WTC11 (cell line): ENCODE results near the gene CHCHD1. TPM values are rescaled to one million over a fixed set of nuclear protein-coding genes. Genes with fewer than 3 reads are reported as not detected.

Experiments used
- ATAC-seq: fragments of 200-7000 bp; cut with Tn5 transposase; 2 replicates; pipeline ENCODE4 v1.10.0; 2021; ENCODE audit warnings: mild to moderate bottlenecking, moderate library complexity
- CTCF ChIA-PET: fragments of 300-600 bp; sonication (Branson Sonifier 250); formaldehyde crosslinking; loops from one replicate; lab custom pipeline; 2021; ENCODE audit warnings: antibody characterized with exemption; lab: Charles Lee
- POLR2A ChIA-PET: fragments of 350-600 bp; sonication (Branson Sonifier 250); formaldehyde crosslinking; loops from one replicate; lab custom pipeline; 2021; ENCODE audit warnings: antibody characterized with exemption; lab: Charles Lee
- DNase-seq: peaks from one replicate; pipeline ENCODE4 v3.0.0; 2021; ENCODE audit warnings: low spot score
- H3K27ac Mint-ChIP-seq: 2 replicates; pipeline ENCODE4 v1.8.0; 2021; ENCODE audit warnings: mixed read lengths
- H3K27me3 Mint-ChIP-seq: 2 replicates; pipeline ENCODE4 v1.8.0; 2021; ENCODE audit warnings: low read depth, mild to moderate bottlenecking, moderate library complexity, mixed read lengths
- H3K36me3 Mint-ChIP-seq: 2 replicates; pipeline ENCODE4 v1.8.0; 2021; ENCODE audit warnings: mixed read lengths
- H3K4me1 Mint-ChIP-seq: 2 replicates; pipeline ENCODE4 v1.8.0; 2022; ENCODE audit warnings: mixed read lengths
- H3K4me3 Mint-ChIP-seq: 2 replicates; pipeline ENCODE4 v1.8.0; 2021; ENCODE audit warnings: mild to moderate bottlenecking, moderate library complexity, mixed read lengths
- H3K9me3 Mint-ChIP-seq: 2 replicates; pipeline ENCODE4 v1.8.0; 2021; ENCODE audit warnings: mixed read lengths
- ELF4 ChIP-seq: sonication (generic); formaldehyde crosslinking; IDR thresholded peaks from 2 replicates; pipeline ENCODE4 v1.8.1; 2022; ENCODE audit warnings: low read depth, mild to moderate bottlenecking, moderate library complexity, missing genetic modification reagents
- GABPB1 ChIP-seq: sonication (generic); formaldehyde crosslinking; IDR thresholded peaks from 2 replicates; pipeline ENCODE4 v1.8.1; 2023; ENCODE audit warnings: mild to moderate bottlenecking, missing genetic modification reagents
- RORB ChIP-seq: fragments of 250-450 bp; sonication (Bioruptor Pico); IDR thresholded peaks from 2 replicates; pipeline ENCODE4 v1.9.0; 2021; ENCODE audit warnings: mild to moderate bottlenecking
- SMAD4 ChIP-seq: sonication (generic); formaldehyde crosslinking; IDR thresholded peaks from 2 replicates; pipeline ENCODE4 v1.8.0; 2022; ENCODE audit warnings: mild to moderate bottlenecking, missing genetic modification reagents
- ZNF138 ChIP-seq: sonication (generic); formaldehyde crosslinking; conservative IDR thresholded peaks from 2 replicates; pipeline ENCODE4 v1.8.1; 2022; ENCODE audit warnings: mild to moderate bottlenecking, moderate library complexity, missing genetic modification reagents
- ZNF263 ChIP-seq: sonication (generic); formaldehyde crosslinking; IDR thresholded peaks from 2 replicates; pipeline ENCODE4 v1.8.1; 2022; ENCODE audit warnings: low read depth, mild to moderate bottlenecking, moderate library complexity, missing genetic modification reagents
- ZNF671 ChIP-seq: fragments of 250-450 bp; sonication (Bioruptor Pico); IDR thresholded peaks from 2 replicates; pipeline ENCODE4 v1.8.0; 2021; ENCODE audit warnings: mild to moderate bottlenecking
- total RNA-seq: library from RNA; stranded (reverse); gene quantifications from 3 replicates; pipeline ENCODE4 v1.2.3, GENCODE V29; 2021
- TF ChIP-seq, protein P1 (sequence below): sonication (generic); formaldehyde crosslinking; IDR thresholded peaks from 2 replicates; pipeline ENCODE4 v1.8.0; 2022; ENCODE audit warnings: mild to moderate bottlenecking, missing genetic modification reagents
- TF ChIP-seq, protein P2 (sequence below): sonication (generic); formaldehyde crosslinking; IDR thresholded peaks from 2 replicates; pipeline ENCODE4 v1.8.0; 2022; ENCODE audit warnings: mild to moderate bottlenecking, missing genetic modification reagents
- TF ChIP-seq, protein P3 (sequence below): sonication (generic); formaldehyde crosslinking; IDR thresholded peaks from 2 replicates; pipeline ENCODE4 v1.8.0; 2022; ENCODE audit warnings: missing genetic modification reagents
- TF ChIP-seq, protein P4 (sequence below): fragments of 250-450 bp; sonication (Bioruptor Pico); IDR thresholded peaks from 2 replicates; pipeline ENCODE4 v1.9.0; 2021; ENCODE audit warnings: mild to moderate bottlenecking
- TF ChIP-seq, protein P5 (sequence below): fragments of 250-450 bp; sonication (Bioruptor Pico); IDR thresholded peaks from 2 replicates; pipeline ENCODE4 v1.9.0; 2021; ENCODE audit warnings: mild to moderate bottlenecking, borderline replicate concordance
- TF ChIP-seq, protein P6 (sequence below): sonication (generic); formaldehyde crosslinking; IDR thresholded peaks from 2 replicates; pipeline ENCODE4 v1.8.1; 2022; ENCODE audit warnings: mild to moderate bottlenecking, missing genetic modification reagents, moderate library complexity, borderline replicate concordance
- TF ChIP-seq, protein P7 (sequence below): sonication (generic); formaldehyde crosslinking; IDR thresholded peaks from 2 replicates; pipeline ENCODE4 v1.8.1; 2023; ENCODE audit warnings: mild to moderate bottlenecking, missing genetic modification reagents, moderate library complexity
- TF ChIP-seq, protein P8 (sequence below): sonication (generic); formaldehyde crosslinking; IDR thresholded peaks from 2 replicates; pipeline ENCODE4 v1.8.0; 2023; ENCODE audit warnings: missing genetic modification reagents, mild to moderate bottlenecking, borderline replicate concordance

CHCHD1 gene
- total RNA-seq, 1 experiment from 2014 or later = 45.9 TPM

DNA sequence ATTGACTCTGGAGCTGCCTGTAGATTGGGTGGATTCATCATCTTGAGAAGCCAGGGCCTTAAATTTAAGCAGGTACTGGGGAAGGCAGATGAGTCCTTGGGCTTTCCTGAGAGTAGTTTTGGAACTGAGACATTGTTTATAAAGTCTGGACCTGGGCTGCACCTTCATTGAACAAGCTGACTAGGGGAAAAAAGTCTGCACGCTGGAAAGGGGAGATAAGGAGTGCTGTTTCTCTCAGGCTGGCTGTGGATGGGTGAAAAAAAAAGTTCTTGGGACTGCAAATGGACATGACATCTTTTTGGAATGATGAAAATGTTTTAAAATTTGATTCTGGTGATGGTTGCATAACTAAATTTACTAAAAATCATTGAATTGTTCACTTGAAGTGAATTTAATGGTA, 25.7 kb upstream of the CHCHD1 start (continued):
- TF ChIP-seq, protein P1, sequence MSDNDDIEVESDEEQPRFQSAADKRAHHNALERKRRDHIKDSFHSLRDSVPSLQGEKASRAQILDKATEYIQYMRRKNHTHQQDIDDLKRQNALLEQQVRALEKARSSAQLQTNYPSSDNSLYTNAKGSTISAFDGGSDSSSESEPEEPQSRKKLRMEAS (CRISPR knock-in tag) = no peak

DNA sequence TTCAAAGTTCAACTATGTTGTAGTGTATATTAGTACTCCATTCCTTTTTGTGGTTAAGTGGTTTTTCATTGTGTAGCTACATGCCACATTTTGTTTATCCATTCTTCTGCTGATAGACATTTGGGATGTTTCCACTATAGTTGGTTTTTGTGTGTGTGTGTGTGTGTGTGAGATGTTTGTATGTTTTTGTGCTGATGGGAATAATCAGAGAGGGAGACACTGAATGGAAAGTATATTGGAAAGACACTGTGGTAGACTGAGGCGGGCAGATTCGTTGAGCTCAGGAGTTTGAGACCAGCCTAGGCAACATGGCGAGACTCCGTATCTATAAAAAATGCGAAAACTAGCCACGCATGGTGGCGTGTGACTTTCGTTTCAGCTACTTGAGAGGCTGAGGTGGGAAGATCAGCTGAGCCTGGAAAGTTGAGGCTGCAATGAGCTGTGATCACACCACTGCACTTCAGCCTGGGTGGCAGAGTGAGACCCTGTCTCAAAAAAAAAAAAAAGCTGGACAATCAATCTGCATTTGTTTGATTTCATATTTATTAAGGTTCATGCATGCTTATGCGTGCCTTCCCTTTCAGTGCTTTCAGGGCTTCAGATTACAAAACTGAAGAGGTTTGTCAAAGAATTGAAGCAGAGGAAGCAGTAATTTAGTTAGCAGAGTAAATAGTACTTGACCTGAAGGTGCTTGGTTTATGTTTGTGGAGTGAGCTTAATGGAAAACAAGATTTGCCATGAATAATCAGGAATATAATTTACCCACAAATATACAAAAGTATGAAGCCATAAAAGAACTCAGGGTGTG, 22.9 kb upstream of the CHCHD1 start:
- Mint-ChIP-seq H3K9me3 (no peaks in the 10 kb centered on the region), H3K36me3 (peaks cover 28% of the 10 kb centered on the region), H3K4me3 (no peak overlapping the region), H3K27ac (no peak overlapping the region), H3K4me1 (no peaks in the 10 kb centered on the region), H3K27me3 (no peaks in the 10 kb centered on the region)
- no peak for DNase-seq
- ATAC-seq = no peak
- POLR2A ChIA-PET = no interaction called here
- CTCF ChIA-PET = no interaction called here
- TF ChIP-seq ZNF671 (CRISPR knock-in tag) = no peak
- no peak for TF ChIP-seq SMAD4 (CRISPR knock-in tag)
- TF ChIP-seq, protein P2, sequence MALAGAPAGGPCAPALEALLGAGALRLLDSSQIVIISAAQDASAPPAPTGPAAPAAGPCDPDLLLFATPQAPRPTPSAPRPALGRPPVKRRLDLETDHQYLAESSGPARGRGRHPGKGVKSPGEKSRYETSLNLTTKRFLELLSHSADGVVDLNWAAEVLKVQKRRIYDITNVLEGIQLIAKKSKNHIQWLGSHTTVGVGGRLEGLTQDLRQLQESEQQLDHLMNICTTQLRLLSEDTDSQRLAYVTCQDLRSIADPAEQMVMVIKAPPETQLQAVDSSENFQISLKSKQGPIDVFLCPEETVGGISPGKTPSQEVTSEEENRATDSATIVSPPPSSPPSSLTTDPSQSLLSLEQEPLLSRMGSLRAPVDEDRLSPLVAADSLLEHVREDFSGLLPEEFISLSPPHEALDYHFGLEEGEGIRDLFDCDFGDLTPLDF = no peak
- no peak for TF ChIP-seq ELF4 (CRISPR knock-in tag)
- TF ChIP-seq, protein P3, sequence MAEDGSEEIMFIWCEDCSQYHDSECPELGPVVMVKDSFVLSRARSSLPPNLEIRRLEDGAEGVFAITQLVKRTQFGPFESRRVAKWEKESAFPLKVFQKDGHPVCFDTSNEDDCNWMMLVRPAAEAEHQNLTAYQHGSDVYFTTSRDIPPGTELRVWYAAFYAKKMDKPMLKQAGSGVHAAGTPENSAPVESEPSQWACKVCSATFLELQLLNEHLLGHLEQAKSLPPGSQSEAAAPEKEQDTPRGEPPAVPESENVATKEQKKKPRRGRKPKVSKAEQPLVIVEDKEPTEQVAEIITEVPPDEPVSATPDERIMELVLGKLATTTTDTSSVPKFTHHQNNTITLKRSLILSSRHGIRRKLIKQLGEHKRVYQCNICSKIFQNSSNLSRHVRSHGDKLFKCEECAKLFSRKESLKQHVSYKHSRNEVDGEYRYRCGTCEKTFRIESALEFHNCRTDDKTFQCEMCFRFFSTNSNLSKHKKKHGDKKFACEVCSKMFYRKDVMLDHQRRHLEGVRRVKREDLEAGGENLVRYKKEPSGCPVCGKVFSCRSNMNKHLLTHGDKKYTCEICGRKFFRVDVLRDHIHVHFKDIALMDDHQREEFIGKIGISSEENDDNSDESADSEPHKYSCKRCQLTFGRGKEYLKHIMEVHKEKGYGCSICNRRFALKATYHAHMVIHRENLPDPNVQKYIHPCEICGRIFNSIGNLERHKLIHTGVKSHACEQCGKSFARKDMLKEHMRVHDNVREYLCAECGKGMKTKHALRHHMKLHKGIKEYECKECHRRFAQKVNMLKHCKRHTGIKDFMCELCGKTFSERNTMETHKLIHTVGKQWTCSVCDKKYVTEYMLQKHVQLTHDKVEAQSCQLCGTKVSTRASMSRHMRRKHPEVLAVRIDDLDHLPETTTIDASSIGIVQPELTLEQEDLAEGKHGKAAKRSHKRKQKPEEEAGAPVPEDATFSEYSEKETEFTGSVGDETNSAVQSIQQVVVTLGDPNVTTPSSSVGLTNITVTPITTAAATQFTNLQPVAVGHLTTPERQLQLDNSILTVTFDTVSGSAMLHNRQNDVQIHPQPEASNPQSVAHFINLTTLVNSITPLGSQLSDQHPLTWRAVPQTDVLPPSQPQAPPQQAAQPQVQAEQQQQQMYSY = no peak
- TF ChIP-seq, protein P4, sequence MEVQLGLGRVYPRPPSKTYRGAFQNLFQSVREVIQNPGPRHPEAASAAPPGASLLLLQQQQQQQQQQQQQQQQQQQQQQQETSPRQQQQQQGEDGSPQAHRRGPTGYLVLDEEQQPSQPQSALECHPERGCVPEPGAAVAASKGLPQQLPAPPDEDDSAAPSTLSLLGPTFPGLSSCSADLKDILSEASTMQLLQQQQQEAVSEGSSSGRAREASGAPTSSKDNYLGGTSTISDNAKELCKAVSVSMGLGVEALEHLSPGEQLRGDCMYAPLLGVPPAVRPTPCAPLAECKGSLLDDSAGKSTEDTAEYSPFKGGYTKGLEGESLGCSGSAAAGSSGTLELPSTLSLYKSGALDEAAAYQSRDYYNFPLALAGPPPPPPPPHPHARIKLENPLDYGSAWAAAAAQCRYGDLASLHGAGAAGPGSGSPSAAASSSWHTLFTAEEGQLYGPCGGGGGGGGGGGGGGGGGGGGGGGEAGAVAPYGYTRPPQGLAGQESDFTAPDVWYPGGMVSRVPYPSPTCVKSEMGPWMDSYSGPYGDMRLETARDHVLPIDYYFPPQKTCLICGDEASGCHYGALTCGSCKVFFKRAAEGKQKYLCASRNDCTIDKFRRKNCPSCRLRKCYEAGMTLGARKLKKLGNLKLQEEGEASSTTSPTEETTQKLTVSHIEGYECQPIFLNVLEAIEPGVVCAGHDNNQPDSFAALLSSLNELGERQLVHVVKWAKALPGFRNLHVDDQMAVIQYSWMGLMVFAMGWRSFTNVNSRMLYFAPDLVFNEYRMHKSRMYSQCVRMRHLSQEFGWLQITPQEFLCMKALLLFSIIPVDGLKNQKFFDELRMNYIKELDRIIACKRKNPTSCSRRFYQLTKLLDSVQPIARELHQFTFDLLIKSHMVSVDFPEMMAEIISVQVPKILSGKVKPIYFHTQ = no peak
- TF ChIP-seq ZNF138 = no peak
- TF ChIP-seq ZNF263 = no peak
- TF ChIP-seq RORB (CRISPR knock-in tag) = no peak
- TF ChIP-seq GABPB1 = no peak
- TF ChIP-seq, protein P5, sequence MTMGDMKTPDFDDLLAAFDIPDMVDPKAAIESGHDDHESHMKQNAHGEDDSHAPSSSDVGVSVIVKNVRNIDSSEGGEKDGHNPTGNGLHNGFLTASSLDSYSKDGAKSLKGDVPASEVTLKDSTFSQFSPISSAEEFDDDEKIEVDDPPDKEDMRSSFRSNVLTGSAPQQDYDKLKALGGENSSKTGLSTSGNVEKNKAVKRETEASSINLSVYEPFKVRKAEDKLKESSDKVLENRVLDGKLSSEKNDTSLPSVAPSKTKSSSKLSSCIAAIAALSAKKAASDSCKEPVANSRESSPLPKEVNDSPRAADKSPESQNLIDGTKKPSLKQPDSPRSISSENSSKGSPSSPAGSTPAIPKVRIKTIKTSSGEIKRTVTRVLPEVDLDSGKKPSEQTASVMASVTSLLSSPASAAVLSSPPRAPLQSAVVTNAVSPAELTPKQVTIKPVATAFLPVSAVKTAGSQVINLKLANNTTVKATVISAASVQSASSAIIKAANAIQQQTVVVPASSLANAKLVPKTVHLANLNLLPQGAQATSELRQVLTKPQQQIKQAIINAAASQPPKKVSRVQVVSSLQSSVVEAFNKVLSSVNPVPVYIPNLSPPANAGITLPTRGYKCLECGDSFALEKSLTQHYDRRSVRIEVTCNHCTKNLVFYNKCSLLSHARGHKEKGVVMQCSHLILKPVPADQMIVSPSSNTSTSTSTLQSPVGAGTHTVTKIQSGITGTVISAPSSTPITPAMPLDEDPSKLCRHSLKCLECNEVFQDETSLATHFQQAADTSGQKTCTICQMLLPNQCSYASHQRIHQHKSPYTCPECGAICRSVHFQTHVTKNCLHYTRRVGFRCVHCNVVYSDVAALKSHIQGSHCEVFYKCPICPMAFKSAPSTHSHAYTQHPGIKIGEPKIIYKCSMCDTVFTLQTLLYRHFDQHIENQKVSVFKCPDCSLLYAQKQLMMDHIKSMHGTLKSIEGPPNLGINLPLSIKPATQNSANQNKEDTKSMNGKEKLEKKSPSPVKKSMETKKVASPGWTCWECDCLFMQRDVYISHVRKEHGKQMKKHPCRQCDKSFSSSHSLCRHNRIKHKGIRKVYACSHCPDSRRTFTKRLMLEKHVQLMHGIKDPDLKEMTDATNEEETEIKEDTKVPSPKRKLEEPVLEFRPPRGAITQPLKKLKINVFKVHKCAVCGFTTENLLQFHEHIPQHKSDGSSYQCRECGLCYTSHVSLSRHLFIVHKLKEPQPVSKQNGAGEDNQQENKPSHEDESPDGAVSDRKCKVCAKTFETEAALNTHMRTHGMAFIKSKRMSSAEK (CRISPR knock-in tag) = no peak
- TF ChIP-seq, protein P6, sequence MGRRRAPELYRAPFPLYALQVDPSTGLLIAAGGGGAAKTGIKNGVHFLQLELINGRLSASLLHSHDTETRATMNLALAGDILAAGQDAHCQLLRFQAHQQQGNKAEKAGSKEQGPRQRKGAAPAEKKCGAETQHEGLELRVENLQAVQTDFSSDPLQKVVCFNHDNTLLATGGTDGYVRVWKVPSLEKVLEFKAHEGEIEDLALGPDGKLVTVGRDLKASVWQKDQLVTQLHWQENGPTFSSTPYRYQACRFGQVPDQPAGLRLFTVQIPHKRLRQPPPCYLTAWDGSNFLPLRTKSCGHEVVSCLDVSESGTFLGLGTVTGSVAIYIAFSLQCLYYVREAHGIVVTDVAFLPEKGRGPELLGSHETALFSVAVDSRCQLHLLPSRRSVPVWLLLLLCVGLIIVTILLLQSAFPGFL (CRISPR knock-in tag) = no peak
- TF ChIP-seq, protein P7, sequence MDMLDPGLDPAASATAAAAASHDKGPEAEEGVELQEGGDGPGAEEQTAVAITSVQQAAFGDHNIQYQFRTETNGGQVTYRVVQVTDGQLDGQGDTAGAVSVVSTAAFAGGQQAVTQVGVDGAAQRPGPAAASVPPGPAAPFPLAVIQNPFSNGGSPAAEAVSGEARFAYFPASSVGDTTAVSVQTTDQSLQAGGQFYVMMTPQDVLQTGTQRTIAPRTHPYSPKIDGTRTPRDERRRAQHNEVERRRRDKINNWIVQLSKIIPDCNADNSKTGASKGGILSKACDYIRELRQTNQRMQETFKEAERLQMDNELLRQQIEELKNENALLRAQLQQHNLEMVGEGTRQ (CRISPR knock-in tag) = no peak
- TF ChIP-seq, protein P8, sequence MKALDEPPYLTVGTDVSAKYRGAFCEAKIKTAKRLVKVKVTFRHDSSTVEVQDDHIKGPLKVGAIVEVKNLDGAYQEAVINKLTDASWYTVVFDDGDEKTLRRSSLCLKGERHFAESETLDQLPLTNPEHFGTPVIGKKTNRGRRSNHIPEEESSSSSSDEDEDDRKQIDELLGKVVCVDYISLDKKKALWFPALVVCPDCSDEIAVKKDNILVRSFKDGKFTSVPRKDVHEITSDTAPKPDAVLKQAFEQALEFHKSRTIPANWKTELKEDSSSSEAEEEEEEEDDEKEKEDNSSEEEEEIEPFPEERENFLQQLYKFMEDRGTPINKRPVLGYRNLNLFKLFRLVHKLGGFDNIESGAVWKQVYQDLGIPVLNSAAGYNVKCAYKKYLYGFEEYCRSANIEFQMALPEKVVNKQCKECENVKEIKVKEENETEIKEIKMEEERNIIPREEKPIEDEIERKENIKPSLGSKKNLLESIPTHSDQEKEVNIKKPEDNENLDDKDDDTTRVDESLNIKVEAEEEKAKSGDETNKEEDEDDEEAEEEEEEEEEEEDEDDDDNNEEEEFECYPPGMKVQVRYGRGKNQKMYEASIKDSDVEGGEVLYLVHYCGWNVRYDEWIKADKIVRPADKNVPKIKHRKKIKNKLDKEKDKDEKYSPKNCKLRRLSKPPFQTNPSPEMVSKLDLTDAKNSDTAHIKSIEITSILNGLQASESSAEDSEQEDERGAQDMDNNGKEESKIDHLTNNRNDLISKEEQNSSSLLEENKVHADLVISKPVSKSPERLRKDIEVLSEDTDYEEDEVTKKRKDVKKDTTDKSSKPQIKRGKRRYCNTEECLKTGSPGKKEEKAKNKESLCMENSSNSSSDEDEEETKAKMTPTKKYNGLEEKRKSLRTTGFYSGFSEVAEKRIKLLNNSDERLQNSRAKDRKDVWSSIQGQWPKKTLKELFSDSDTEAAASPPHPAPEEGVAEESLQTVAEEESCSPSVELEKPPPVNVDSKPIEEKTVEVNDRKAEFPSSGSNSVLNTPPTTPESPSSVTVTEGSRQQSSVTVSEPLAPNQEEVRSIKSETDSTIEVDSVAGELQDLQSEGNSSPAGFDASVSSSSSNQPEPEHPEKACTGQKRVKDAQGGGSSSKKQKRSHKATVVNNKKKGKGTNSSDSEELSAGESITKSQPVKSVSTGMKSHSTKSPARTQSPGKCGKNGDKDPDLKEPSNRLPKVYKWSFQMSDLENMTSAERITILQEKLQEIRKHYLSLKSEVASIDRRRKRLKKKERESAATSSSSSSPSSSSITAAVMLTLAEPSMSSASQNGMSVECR (CRISPR knock-in tag) = no peak
